NB4 (cell line): Measurements from ENCODE around the gene ATP10A.
A peak's percentile ranks its signal among the peaks of the same experiment; 100 is the strongest.

Source experiments
- DNase-seq: peaks from one replicate; pipeline ENCODE4 v3.0.0; 2010; ENCODE audit warnings: low read depth
- H3K4me3 ChIP-seq: one replicate; pipeline ENCODE4 v1.5.1; 2011; ENCODE audit warnings: mild to moderate bottlenecking, low read depth, low read length, moderate library complexity
- MYC ChIP-seq: IDR thresholded peaks from 2 replicates; pipeline ENCODE4 v1.6.1; 2011; ENCODE audit warnings: low read depth, low read length
- POLR2A ChIP-seq: IDR thresholded peaks from 2 replicates; pipeline ENCODE4 v1.6.1; 2011; ENCODE audit warnings: mild to moderate bottlenecking; ENCODE audit not compliant: insufficient read length; ENCODE audit errors: extremely low read depth
- TF ChIP-seq, protein P1 (sequence below): IDR thresholded peaks from one replicate; pipeline ENCODE4 v1.5.1; 2012; ENCODE audit warnings: low read depth, low read length
- TF ChIP-seq, protein P2 (sequence below): IDR thresholded peaks from 2 replicates; pipeline ENCODE4 v1.6.1; 2011; ENCODE audit warnings: low read depth, low read length

The ATP10A gene

DNA sequence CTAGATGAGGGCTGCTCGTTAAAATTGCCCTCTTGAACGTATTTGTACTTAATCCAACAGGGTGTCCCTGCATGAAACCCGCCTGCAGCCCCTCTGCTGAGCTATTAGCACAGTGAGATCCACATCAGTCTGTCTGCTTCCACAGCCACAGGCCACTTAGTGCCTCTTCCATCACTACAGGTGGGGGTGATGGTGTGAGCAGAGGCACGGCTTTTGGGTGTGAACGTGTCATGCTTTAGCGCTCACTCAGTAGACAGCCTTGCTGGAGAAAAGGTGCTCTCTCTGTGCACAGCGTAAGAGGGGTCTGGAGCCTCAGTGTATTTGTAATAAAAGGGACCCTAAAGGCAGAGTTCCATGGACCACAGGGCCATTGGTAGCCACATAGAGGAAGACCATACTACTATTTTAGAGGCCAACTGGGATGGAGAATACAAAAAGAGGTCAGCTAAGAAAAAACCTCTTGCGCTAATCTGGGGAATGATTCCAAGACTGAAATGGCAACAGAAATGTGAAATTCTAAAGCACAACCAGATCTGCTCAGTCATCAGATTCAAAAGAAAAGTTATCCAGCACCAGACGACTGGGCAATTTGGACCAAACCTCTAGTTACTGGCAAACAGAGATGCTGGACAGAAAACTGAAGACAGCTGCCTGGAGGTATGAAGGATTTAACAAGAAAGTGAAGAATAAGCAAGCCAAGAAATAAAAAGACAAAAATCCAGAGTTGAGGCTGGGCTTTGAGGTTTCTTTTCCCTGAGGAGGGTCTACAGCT lies 120.2 kb downstream of the ATP10A start:
- DNase-seq = no peak
- H3K4me3 ChIP-seq = no peak overlapping the region
- TF ChIP-seq MYC (no peak), POLR2A (no peak)
- TF ChIP-seq, protein P1, sequence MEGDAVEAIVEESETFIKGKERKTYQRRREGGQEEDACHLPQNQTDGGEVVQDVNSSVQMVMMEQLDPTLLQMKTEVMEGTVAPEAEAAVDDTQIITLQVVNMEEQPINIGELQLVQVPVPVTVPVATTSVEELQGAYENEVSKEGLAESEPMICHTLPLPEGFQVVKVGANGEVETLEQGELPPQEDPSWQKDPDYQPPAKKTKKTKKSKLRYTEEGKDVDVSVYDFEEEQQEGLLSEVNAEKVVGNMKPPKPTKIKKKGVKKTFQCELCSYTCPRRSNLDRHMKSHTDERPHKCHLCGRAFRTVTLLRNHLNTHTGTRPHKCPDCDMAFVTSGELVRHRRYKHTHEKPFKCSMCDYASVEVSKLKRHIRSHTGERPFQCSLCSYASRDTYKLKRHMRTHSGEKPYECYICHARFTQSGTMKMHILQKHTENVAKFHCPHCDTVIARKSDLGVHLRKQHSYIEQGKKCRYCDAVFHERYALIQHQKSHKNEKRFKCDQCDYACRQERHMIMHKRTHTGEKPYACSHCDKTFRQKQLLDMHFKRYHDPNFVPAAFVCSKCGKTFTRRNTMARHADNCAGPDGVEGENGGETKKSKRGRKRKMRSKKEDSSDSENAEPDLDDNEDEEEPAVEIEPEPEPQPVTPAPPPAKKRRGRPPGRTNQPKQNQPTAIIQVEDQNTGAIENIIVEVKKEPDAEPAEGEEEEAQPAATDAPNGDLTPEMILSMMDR = no peak
- TF ChIP-seq, protein P2, sequence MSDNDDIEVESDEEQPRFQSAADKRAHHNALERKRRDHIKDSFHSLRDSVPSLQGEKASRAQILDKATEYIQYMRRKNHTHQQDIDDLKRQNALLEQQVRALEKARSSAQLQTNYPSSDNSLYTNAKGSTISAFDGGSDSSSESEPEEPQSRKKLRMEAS = no peak

DNA sequence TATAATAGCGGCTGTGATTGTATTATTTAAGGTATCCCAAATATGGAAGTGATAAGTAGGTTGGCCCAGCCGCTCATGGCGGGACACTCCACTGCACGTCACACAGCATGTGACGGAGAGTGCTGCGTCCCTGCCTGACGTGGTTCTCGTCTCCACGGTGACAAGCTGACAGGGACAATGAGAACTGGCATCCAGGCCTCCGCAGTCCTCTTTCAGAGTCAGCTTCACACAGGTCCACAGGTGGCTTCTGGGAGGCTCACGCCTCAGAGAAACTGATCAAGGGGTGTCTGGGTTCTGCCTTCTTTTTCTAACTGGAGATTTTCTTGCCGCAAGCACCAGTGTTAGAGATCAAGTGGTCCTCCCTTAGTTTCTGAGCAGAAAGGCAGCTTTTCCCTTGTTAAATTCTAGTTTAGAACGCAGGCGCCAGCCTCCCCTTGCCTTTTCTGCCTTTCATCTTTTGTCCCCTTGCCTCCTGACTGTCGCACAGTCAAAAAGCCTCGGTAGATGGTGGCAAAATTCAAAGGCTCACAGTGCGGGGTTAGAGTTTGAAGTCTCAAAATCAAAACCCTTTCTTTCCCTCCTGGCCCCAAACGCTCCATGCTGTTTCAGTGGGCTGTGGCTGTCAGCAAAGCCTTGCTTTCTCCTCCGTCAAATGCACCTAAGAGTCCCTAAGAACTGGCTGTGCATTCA lies 120.9 kb downstream of the ATP10A start:
- DNase-seq = no peak
- H3K4me3 ChIP-seq = no peak overlapping the region
- TF ChIP-seq, protein P1 = no peak
- TF ChIP-seq, protein P2 = no peak
- TF ChIP-seq POLR2A (no peak), MYC (no peak)

DNA sequence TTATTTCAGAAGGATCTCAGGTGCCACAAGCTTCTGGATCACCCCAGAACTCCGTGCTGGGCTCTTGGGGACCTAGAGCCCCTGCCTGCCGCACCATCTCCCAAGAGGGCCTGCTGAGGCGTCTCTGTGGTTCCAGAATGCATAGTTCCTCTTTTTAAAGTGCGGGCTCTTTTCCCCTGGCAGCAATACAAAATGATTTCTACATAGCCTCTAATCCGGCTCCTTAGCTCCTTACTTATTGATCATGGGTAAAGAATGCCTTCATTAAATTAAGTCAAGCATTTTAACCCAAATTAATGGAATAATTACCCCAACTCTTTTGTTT lies 121.9 kb downstream of the ATP10A start:
- no peak overlapping the region for H3K4me3 ChIP-seq
- no peak for TF ChIP-seq MYC
- TF ChIP-seq, protein P1 = no peak
- TF ChIP-seq, protein P2 = no peak
- no peak for TF ChIP-seq POLR2A
- DNase-seq = peak; percentile 64

DNA sequence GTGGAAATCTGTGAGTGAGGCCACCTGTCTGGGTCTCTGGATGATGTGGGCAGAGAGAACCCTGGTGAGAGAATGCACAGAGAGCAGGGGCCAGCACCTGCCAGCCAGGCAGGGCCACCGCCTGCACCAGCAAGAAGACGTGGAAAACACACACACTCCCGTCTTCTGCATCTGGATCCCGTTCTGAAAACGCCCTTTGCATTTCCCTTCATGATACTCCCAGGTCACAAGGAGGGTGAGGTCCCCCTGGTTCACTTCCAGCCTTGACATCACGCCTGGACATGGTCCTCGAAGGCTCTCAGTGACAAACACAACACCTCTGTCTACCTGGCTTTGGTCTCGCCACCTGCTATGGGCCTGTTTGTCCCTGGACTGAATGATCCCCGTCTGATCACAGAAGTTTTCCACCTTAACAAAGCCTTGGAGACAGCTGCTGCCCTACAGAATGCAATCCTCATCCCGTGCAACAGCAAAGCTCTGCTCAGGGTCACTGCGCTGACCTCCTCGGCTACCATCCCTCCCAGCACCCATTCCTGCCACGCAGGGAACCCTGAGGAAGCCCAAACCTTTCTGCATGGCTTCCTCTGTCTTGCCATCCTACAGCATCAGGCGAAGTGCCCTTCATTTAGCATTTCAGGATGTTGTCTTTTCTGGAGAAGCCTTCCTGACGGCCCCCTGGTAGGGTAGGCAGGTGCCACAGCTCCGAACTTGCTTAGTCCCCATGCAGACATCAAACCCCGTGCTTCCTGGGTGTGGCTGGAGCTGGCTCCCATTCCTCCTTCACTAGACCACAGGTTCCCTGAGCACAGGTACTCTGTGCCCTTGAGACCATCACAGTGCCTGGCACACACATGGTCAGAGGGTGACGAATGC lies 122.5 kb downstream of the ATP10A start:
- TF ChIP-seq, protein P2 = no peak
- TF ChIP-seq POLR2A = no peak
- TF ChIP-seq, protein P1 = no peak
- TF ChIP-seq MYC = no peak
- DNase-seq = no peak
- H3K4me3 ChIP-seq = no peak overlapping the region

DNA sequence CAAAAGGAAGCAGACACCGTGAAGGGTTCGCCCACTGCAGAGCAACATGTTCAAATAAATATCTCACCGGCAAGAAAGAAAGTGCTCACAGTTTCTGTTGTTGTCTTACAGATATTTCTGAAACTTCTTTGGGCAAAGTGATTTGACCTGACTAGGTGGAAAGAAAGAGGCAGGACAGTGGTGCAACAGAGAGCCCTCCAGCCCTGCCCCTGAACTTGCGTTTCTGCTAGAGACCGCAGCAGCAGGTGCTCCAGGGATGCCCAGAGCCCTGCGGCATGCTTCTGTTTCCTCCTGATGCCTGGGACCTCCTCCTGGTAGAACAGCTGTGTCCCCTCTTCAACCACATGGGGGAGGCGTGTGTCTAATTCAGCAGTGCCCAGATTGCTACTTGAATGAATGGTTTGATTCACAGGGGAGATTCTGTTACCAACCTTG lies 123.4 kb downstream of the ATP10A start:
- TF ChIP-seq POLR2A (no peak), MYC (no peak)
- TF ChIP-seq, protein P2 = 0 out of 2 replicates have a peak, but pooled peaks have one; percentile 27
- TF ChIP-seq, protein P1 = no peak
- DNase-seq = peak; percentile 37
- no peak overlapping the region for H3K4me3 ChIP-seq
